ENCODE data around the gene TASP1.

The TASP1 gene

GRCh38 chr20:13441388-13441787 is 197.3 kb downstream of the TASP1 start:
- no peak for DNase-seq (ENCODE audit: low read depth in 2 of 2)

GRCh38 chr20:13436530-13436929 is 202.2 kb downstream of the TASP1 start:
- DNase-seq (ENCODE audit: low read depth in 2 of 2): no peak

- no peak for DNase-seq (ENCODE audit: low read depth in 2 of 2)
These were observed 206.6 kb downstream of the TASP1 start for GRCh38 chr20:13432126-13432525.

GRCh38 chr20:13430346-13431002 is 208.3 kb downstream of the TASP1 start:
- DNase-seq (ENCODE audit: low read depth in 2 of 2): no peak

- no peak for DNase-seq (ENCODE audit: low read depth in 2 of 2)
These were observed 210.0 kb downstream of the TASP1 start for GRCh38 chr20:13428684-13429083.

- DNase-seq (ENCODE audit: low read depth in 2 of 2): no peak
These were observed 211.9 kb downstream of the TASP1 start for GRCh38 chr20:13426870-13427269.

GRCh38 chr20:13425381-13426135 is 213.2 kb downstream of the TASP1 start:
- no peak for DNase-seq (ENCODE audit: low read depth in 2 of 2)

GRCh38 chr20:13424174-13424833 is 214.4 kb downstream of the TASP1 start:
- DNase-seq (ENCODE audit: low read depth in 2 of 2): no peak

GRCh38 chr20:13423472-13424173 is 215.1 kb downstream of the TASP1 start:
- no peak for DNase-seq (ENCODE audit: low read depth in 2 of 2)

- no peak for DNase-seq (ENCODE audit: low read depth in 2 of 2)
These were observed 216.1 kb downstream of the TASP1 start for GRCh38 chr20:13422637-13423036.

GRCh38 chr20:13420625-13421024 is 218.1 kb downstream of the TASP1 start:
- DNase-seq (ENCODE audit: low read depth in 2 of 2): no peak

GRCh38 chr20:13419477-13419876 is 219.3 kb downstream of the TASP1 start:
- no peak for DNase-seq (ENCODE audit: low read depth in 2 of 2)

GRCh38 chr20:13418263-13419229 is 220.2 kb downstream of the TASP1 start:
- no peak for DNase-seq (ENCODE audit: low read depth in 2 of 2)

- DNase-seq (ENCODE audit: low read depth in 2 of 2): no peak
These were observed 222.2 kb downstream of the TASP1 start for GRCh38 chr20:13416531-13416930.

GRCh38 chr20:13412806-13413445 is 225.8 kb downstream of the TASP1 start:
- DNase-seq (ENCODE audit: low read depth in 2 of 2): no peak

GRCh38 chr20:13404293-13404692 is 234.4 kb downstream of the TASP1 start:
- DNase-seq (ENCODE audit: low read depth in 2 of 2): no peak

- DNase-seq (ENCODE audit: low read depth in 2 of 2): no peak
These were observed 235.3 kb downstream of the TASP1 start for GRCh38 chr20:13403453-13403852.

GRCh38 chr20:13402986-13403385 is 235.7 kb downstream of the TASP1 start:
- no peak for DNase-seq (ENCODE audit: low read depth in 2 of 2)

GRCh38 chr20:13402171-13402760 is 236.5 kb downstream of the TASP1 start:
- DNase-seq (ENCODE audit: low read depth in 2 of 2): no peak

- no peak for DNase-seq (ENCODE audit: low read depth in 2 of 2)
These were observed 237.1 kb downstream of the TASP1 start for GRCh38 chr20:13401596-13401995.
